ENCODE measurements around the gene RHBG.

RHBG gene

DNA sequence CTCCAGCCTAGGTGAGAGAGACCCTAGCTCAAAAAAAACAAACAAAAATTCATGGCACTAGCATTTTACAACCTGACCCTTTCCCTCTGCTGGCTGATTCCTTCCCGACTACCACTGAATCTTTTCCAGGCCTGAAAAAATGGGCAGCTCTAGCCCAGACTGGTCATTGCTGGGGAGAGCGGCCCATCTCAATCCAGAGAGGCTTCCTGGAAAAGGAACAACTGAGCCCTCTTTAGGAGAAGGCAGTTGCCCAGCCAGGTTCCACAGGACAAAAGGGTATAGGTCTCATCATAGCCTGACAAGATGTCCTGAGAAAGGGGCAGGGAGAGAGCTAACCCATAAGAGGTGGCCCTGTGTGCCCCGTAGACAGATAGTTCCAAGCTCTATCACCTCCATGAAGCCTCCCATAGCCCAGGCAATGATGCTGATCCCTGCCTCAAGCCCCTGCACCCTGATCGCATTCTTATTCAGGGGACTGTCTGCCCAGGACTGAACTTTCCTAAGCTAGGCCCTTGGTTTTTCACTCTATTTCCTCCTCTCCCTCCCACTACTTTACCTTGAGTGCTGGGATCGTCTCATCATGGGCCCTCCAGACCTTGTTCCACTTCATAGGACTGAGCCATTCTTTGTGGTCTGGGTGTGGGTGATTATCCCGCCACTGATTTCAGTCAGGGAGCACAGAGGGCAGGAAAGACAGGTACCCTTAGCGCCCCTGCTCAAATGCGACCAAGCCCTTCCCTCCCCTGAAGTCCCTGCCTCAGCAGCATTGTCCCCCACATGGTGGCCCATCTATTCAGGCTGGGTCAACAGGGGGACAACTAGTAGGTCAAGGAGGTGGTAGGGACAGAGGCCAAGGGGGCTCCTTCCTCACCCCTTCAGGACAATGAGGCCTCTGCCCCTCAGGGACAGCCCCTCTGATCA is 18.2 kb downstream of the RHBG start:
- DNase-seq: no peak

- no peak for DNase-seq
Observed at GRCh38 chr1:156387870-156388173, 18.8 kb downstream of the RHBG start.

DNA sequence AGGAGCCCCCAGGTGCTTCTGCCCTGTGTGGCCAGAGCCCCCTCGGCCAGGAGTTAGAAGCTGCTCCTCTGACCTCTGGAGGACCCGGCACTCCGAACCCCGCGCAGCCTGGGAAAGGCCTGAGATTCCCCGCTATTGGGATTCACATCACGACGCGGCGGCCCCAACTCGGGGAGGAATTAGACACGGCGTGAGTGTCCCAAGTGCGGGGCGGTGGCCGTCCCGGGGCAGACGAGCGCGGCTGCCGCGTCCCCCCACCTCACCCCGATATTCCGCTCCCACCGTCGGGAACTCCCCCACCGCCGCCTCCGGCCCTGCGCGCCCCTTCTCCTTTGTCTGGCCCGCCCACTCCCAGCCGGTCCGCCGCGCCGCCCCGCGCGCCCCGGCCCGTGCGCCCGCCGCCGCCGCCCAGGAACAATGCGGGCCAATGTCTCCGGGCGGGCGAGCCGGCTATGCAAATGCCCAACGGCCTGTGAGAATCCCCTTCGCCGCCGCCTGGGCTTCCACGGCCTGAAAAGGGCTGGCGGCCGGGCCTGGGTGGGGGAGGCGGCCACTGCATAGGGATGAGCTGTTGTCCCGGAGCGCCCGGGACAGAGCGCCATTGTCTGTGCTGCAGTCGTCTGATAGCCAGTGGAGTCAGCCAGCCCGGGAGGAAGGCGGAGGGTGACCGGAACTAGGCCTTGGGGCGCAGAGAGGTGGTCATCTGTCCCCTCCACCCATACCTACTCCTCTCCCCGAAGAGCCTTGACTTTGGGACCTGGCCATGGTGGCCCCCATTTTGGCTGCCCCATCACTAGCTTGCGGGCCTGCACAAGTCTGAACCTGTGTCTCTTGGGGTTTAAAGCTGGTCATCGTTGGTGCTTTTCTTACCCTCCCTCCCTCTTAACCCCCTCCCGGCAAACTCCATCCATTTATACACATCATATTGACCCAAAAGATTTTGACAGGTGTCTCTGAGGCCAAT is 19.4 kb downstream of the RHBG start:
- no peak for DNase-seq

DNA sequence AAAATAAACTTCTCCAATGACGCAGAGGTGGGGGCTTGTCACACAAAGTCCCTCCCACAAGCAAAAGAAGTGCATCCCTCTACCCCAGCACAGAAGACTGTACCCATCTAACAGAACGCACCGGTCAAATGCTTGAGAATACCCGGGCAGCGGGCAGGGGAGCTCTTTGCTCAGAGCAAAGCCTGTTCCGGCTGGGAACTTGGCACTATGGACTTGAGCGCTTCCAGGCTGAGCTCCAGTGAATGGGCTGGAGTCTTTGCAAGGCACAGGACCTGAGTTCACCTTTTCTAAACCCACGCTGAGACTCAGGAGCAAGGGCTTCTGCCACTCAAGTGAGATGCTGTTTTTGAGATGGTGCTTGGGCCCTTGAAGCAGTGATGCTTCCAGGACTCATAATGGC is 20.3 kb downstream of the RHBG start:
- DNase-seq: no peak

DNA sequence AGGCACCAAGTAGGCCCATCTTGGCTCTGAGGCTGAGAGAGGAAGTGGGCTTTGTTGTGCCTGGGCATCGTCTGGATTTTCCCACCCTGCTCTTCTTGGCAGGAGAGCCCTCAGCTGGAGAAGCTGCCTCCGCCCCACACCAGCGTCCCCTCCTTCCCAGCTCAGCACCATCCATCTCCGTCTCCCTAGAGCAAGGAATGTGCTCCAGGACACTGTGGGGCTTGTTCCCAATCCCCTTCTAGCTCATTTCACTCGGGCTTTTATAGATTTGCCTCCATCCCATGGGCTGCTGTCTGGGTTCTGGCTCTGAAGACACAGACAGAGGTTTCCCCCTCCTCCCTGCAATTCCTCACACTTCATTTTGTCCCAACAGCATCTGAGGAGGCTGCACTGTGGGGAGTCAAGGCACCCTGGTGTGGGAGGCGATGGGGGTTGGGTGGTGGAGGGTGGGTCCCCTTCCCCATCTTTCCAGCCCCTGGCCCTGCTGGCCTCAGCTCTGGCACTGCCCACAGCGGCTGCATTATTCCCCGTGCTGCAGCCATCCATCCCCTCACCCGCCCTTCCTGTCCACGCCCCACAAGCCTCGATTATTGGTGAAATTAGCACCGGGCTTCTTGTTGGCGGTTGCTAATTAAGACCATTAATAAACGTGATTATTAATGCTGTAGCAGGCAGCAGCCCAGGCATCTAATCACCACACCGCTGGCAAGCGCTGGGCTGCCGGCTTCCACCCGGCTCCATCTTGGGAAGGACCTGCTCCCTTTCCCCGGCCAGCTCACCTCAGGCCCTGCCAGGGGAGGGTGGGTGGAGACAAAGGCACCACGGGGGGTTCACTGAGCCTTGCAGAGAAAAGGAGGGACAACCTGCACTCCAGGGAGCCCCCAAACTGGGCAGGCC is 21.7 kb downstream of the RHBG start:
- no peak for DNase-seq

DNA sequence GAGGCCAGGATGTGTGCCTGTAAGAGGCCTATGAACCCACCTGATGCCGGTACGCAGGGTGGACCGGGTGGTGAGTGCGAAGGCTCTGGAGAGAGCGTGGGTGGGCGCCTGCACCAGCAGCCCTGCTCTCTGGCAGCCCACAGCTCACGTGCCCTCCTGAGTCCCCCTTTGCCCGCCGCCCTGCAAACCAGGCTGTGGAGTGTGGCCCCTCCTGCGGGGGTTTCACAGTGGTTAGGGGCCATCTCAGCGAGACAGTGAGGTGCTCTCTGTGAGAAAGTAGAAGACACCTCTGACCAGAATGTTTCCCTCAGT is 22.3 kb downstream of the RHBG start:
- no peak for DNase-seq

- no peak for DNase-seq
Observed at GRCh38 chr1:156391701-156392100, 22.7 kb downstream of the RHBG start.

DNA sequence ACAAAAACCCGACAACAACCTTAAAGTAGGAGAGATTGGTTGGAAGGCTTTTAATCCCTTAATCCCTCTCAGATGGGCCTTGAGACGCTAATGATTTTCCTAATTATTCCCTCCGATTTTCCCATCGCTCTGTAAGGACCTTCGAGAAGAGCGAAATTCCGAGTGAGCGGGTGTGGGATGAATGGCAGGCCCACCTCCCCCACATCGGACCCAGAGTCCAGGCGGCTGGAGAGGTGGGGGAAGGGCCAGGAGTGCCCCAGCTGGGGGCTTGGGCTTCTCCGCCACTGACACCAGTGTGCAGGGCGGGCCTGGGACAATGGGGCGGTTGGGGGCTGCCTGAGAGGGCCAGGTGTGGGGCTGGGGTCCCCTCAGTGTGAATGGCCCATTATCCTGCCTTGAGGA is 23.4 kb downstream of the RHBG start:
- DNase-seq: no peak

- DNase-seq: no peak
Observed at GRCh38 chr1:156393095-156393494, 24.1 kb downstream of the RHBG start.

DNA sequence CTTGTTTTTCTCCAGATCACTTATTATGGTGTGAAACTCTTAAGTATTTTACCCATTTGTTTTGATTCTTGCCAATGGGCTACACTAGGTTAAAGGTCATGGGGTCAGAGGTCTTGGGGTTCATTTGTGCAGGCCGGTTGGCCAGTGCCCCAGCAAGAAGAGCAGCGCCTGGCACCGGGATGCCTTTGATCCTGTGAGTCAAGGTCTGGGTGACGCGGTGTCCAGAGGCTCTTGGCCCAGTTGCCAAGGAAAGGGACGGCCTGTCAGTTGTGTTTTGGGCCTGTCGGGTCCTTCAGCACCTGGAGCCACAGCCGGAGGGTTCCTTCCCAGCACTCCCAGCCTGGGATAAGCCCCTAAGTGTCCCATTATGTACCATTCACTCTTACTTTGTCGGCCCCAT is 25.1 kb downstream of the RHBG start:
- no peak for DNase-seq

GRCh38 chr1:156394835-156395461 is 25.9 kb downstream of the RHBG start:
- no peak for DNase-seq

DNA sequence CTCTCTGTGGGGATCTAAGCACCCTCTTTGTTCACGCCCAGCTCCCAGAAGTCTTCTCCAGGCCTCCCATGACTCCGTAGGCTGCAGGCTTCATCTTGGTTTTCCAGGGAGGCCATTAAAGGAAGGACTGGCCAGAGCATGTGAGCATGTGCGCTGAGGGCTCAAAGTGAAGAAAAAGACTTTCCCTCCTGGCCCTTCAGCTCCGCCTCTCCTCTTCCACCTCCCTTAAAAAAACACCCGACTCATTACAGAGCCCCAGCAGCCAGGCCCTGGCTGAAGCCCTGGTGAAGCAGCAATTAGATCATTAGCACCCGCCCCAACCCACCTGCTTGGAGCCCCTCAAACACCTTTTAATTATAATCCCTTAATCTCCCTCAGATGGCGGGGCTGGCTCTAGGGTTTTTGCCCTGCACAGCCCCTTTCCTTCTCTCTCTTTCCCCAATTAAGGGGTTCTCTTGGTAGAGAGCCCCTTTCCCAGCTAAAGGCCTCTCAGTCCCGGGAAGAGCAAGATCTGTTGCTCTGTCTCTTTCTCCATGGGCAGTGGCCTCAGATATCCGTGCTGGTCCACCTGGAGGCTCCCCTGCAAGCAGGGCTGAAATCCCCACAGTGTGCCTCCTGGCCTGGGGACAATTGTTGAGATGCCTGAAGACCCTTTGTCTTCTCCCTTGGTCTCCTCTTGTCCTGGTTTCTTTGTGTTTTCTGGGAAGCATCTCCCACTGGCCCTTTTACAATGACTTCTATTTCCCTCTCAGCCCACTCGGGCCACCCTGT is 30.5 kb downstream of the RHBG start:
- no peak for DNase-seq

- DNase-seq: no peak
Observed at GRCh38 chr1:156400191-156400935, 31.4 kb downstream of the RHBG start.

- no peak for DNase-seq
Observed at GRCh38 chr1:156401041-156401574, 32.1 kb downstream of the RHBG start.

- no peak for DNase-seq
Observed at GRCh38 chr1:156401681-156402081, 32.7 kb downstream of the RHBG start.

- no peak for DNase-seq
Observed at GRCh38 chr1:156402331-156403020, 33.5 kb downstream of the RHBG start.

DNA sequence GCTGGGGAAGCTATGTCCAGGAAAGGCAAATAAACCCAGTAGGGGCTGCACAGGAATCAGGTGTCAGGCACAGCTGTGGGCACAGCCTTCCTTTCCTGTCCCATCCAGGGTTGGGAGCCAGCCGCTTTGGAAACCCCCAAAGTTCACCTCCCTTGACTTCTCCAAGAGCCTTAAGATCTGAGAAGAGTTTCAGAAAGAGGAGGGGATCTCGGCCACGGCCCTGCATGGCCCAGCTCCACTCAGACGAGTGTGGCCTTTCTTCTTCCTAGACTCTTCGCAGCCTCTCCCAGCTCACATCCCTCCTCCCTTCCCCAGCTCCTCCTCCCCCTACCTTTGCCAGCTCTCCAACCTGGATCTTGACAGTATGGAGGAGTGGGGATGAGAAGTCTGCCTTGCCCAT is 36.7 kb downstream of the RHBG start:
- no peak for DNase-seq

DNA sequence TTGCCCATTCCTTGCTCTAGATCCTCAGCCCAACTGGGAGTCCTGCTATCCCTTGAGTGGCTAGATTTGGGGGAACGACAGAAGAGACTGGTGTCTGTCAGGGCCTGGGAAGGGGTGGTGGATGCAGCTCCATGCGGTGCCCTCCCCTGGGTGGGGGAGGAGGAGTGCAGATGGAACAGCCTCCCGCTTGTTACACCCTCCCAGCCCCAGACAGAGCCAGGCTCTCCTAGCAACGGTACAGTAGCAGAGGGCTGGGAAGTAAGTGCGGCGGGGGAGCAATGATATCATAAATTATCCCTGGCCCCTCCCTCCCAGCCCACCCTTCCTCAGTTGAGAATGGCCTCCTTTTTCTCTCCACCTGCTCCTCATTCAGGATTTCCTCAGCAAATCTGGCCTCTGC is 37.2 kb downstream of the RHBG start:
- DNase-seq: no peak

GRCh38 chr1:156407344-156407743 is 38.3 kb downstream of the RHBG start:
- no peak for DNase-seq

- no peak for DNase-seq
Observed at GRCh38 chr1:156407760-156408159, 38.7 kb downstream of the RHBG start.
